Stomach (tissue), 4 donors: ENCODE data around the gene TFAP2B.

ENCODE experiments used
- EP300 ChIP-seq: sonication (generic); formaldehyde crosslinking; IDR thresholded peaks from one replicate; pipeline ENCODE4 v1.6.1; 2017; ENCODE audit warnings: antibody characterized with exemption
- POLR2A ChIP-seq, 4 donors: fragments of 450-650 bp; IDR thresholded peaks; one replicate each; pipeline ENCODE4 v1.6.1; 2016; ENCODE audit warnings: antibody characterized with exemption in 4 of 4, control low read depth in 2 of 4, mild to moderate bottlenecking in 1 of 4, moderate library complexity in 1 of 4

DNA sequence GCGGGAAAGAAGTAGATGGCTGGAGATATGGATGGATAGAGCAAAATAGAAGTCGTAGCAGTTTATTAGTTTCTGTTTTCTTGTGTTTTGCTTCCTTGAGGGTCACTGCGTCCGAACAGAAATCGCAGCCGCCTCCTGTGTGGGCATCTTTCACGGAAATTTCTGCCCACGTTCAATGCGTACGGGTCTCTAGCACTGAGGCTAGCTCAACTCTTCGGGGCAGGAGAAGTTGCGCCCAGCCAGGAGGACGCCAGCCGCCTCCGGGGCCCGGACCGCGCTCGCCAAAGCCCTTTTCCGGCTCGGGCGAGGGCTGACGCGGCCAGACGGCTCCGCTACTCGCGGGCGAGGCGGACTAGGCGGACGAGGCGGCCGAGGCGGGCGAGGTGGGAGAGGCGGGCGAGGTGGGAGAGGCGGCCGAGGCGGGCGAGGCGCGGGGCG is 814 bp downstream of the TFAP2B start:
- TF ChIP-seq POLR2A (IDR thresholded peaks at IDR 0.05), result no peak
- TF ChIP-seq EP300, result no peak
